ENCODE results near the gene PUM2. TPM values are rescaled to one million over a fixed set of nuclear protein-coding genes. Genes with fewer than 3 reads are reported as not detected.

The PUM2 gene
- polyA plus RNA-seq, 1 of the 3 experiments (the other 2 are of a cell fraction) = 19.7 TPM

DNA sequence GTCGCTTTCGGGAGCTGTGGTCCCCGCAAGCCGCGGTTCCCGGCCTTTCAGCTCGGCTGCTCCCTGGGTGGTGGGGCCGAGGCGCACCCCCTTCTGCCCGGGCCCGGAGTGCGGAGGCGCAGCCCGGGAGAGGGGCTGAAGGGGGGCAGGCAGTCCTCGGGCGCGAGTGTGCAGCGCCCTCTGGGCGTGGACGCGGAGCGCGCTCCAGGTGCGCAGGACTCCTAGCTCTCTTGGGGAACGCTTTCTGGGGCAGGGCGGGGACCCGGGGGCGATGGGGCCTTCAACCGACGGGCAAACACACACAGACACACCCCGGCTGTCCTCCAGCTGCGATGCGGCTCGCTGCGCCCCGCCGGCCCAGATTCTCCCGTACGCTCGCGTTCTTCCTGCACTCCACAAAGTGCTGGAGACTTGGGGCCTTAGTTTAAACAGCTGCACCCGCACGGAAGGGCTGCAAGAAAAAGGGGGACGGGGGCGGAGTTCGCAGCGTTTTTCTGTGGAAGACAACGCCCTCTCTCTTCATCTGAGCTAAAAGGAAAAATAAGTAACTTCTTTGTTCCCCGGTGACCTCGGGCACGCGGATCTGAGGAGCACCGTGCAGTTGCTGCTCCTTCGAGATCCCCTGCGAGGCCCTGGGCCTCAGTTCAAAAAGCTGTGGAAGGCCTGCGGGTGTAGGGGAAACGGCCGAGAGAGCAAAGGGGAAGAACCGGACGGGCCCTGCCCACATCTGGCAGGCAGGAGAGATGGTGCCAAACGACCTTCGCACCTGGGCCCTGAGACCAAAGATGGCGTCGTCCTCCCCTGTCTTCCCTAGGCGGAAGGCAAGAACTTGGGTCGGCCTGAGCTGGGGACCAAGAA is 125.1 kb downstream of the PUM2 start:
- no peaks in the 10 kb centered on the region for H3K27me3 ChIP-seq (ENCODE audit: insufficient read depth)
- peak overlapping the region; percentile 91 for H2AFZ ChIP-seq (ENCODE audit: low read depth)
- peaks cover 24% of the 10 kb centered on the region for H3F3A ChIP-seq (replicated peaks; ENCODE audit: insufficient read depth)
- ChIA-PET POLR2A (interaction anchor here (0.6 to 2.7 kb wide), 9 partner anchors 8 to 111 kb away, joined by 3 to 11 read pairs (median 4); no protein-coding TSS in a partner anchor), CTCF (interaction anchor here (0.6 to 10.4 kb wide), 71 partner anchors 9 to 377 kb away, joined by 3 to 215 read pairs (median 6); no protein-coding TSS in a partner anchor)
- peak overlapping the region; percentile 68 to 77 for H3K4me3 ChIP-seq (ENCODE audit: low read depth in 2 of 2, low read length in 1 of 2)
- H3K4me2 ChIP-seq = peak overlapping the region; percentile 99; the same call in 1 of the 2 replicates
- peak overlapping the region; percentile 75; the same call in 1 of the 2 replicates for H3K9ac ChIP-seq
- H3K79me2 ChIP-seq (ENCODE audit: insufficient read depth) = peaks cover 23% of the 10 kb centered on the region; the same call in 1 of the 2 replicates
- peak overlapping the region in 1 of 2 experiments; percentile 99; a peak in 2 of 4 replicates for H3K27ac ChIP-seq (ENCODE audit: low read depth in 2 of 2, low read length in 1 of 2)
- no peak for DNase-seq
- peaks cover 26 to 30% of the 10 kb centered on the region in 2 experiments for H3K4me1 ChIP-seq (ENCODE audit: control insufficient read depth in 1 of 2, insufficient read depth in 2 of 2, low read depth in 1 of 2, low read length in 1 of 2)
- no peaks in the 10 kb centered on the region for H3K9me3 ChIP-seq
- H3K36me3 ChIP-seq (replicated peaks in 1 of 2; ENCODE audit: control insufficient read depth in 1 of 2, insufficient read depth in 2 of 2, low read length in 1 of 2) = no peaks in the 10 kb centered on the region
- no peaks in the 10 kb centered on the region for H4K20me1 ChIP-seq (ENCODE audit: insufficient read depth)
- H3K9me2 ChIP-seq = no peaks in the 10 kb centered on the region
- 34% methylated on average over 51 of the region's 66 CpGs for WGBS (ENCODE audit: low lambda C conversion rate)
- no peak for TF ChIP-seq TEAD4 (IDR thresholded peaks at IDR 0.05; ENCODE audit: borderline replicate concordance, insufficient read depth)
- no peak for TF ChIP-seq CHD2 (IDR thresholded peaks at IDR 0.05; ENCODE audit: low read length, partially characterized antibody)
- TF ChIP-seq, protein P1, sequence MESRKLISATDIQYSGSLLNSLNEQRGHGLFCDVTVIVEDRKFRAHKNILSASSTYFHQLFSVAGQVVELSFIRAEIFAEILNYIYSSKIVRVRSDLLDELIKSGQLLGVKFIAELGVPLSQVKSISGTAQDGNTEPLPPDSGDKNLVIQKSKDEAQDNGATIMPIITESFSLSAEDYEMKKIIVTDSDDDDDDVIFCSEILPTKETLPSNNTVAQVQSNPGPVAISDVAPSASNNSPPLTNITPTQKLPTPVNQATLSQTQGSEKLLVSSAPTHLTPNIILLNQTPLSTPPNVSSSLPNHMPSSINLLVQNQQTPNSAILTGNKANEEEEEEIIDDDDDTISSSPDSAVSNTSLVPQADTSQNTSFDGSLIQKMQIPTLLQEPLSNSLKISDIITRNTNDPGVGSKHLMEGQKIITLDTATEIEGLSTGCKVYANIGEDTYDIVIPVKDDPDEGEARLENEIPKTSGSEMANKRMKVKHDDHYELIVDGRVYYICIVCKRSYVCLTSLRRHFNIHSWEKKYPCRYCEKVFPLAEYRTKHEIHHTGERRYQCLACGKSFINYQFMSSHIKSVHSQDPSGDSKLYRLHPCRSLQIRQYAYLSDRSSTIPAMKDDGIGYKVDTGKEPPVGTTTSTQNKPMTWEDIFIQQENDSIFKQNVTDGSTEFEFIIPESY (IDR thresholded peaks at IDR 0.05; ENCODE audit: borderline replicate concordance, low read depth) = no peak
- TF ChIP-seq RXRA (IDR thresholded peaks at IDR 0.05; ENCODE audit: borderline replicate concordance, low read depth) = no peak
- TF ChIP-seq POLR2AphosphoS5 (IDR thresholded peaks at IDR 0.05; ENCODE audit: low read depth, low read length) = peak; percentile 22; the same call in 1 of the 2 replicates
- TF ChIP-seq, protein P2, sequence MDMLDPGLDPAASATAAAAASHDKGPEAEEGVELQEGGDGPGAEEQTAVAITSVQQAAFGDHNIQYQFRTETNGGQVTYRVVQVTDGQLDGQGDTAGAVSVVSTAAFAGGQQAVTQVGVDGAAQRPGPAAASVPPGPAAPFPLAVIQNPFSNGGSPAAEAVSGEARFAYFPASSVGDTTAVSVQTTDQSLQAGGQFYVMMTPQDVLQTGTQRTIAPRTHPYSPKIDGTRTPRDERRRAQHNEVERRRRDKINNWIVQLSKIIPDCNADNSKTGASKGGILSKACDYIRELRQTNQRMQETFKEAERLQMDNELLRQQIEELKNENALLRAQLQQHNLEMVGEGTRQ (IDR thresholded peaks at IDR 0.05; ENCODE audit: borderline replicate concordance, low read depth, low read length) = no peak
- TF ChIP-seq, protein P3, sequence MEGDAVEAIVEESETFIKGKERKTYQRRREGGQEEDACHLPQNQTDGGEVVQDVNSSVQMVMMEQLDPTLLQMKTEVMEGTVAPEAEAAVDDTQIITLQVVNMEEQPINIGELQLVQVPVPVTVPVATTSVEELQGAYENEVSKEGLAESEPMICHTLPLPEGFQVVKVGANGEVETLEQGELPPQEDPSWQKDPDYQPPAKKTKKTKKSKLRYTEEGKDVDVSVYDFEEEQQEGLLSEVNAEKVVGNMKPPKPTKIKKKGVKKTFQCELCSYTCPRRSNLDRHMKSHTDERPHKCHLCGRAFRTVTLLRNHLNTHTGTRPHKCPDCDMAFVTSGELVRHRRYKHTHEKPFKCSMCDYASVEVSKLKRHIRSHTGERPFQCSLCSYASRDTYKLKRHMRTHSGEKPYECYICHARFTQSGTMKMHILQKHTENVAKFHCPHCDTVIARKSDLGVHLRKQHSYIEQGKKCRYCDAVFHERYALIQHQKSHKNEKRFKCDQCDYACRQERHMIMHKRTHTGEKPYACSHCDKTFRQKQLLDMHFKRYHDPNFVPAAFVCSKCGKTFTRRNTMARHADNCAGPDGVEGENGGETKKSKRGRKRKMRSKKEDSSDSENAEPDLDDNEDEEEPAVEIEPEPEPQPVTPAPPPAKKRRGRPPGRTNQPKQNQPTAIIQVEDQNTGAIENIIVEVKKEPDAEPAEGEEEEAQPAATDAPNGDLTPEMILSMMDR (IDR thresholded peaks at IDR 0.05) = peak; percentile 72
- TF ChIP-seq MXI1 (IDR thresholded peaks at IDR 0.05; ENCODE audit: low read depth, low read length) = peak; percentile 48; the same call in 1 of the 2 replicates
- TF ChIP-seq EZH2phosphoT487 (IDR thresholded peaks at IDR 0.05; ENCODE audit: borderline replicate concordance, low read depth) = no peak
- TF ChIP-seq NRF1 (IDR thresholded peaks at IDR 0.05; ENCODE audit: low read depth, low read length) = peak; percentile 58
- TF ChIP-seq, protein P4, sequence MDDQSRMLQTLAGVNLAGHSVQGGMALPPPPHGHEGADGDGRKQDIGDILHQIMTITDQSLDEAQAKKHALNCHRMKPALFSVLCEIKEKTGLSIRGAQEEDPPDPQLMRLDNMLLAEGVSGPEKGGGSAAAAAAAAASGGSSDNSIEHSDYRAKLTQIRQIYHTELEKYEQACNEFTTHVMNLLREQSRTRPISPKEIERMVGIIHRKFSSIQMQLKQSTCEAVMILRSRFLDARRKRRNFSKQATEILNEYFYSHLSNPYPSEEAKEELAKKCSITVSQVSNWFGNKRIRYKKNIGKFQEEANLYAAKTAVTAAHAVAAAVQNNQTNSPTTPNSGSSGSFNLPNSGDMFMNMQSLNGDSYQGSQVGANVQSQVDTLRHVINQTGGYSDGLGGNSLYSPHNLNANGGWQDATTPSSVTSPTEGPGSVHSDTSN (IDR thresholded peaks at IDR 0.05) = no peak
- TF ChIP-seq GABPA (IDR thresholded peaks at IDR 0.05; ENCODE audit: low read depth) = no peak
- TF ChIP-seq MEF2A (IDR thresholded peaks at IDR 0.05; ENCODE audit: borderline replicate concordance, low read depth) = no peak
- TF ChIP-seq TAF1 (IDR thresholded peaks at IDR 0.05; ENCODE audit: borderline replicate concordance, low read depth, low read length) = no peak
- TF ChIP-seq, protein P5, sequence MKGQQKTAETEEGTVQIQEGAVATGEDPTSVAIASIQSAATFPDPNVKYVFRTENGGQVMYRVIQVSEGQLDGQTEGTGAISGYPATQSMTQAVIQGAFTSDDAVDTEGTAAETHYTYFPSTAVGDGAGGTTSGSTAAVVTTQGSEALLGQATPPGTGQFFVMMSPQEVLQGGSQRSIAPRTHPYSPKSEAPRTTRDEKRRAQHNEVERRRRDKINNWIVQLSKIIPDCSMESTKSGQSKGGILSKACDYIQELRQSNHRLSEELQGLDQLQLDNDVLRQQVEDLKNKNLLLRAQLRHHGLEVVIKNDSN (IDR thresholded peaks at IDR 0.05; ENCODE audit: borderline replicate concordance, low read depth) = no peak
- TF ChIP-seq, protein P6, sequence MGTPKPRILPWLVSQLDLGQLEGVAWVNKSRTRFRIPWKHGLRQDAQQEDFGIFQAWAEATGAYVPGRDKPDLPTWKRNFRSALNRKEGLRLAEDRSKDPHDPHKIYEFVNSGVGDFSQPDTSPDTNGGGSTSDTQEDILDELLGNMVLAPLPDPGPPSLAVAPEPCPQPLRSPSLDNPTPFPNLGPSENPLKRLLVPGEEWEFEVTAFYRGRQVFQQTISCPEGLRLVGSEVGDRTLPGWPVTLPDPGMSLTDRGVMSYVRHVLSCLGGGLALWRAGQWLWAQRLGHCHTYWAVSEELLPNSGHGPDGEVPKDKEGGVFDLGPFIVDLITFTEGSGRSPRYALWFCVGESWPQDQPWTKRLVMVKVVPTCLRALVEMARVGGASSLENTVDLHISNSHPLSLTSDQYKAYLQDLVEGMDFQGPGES (IDR thresholded peaks at IDR 0.05; ENCODE audit: low read depth, low read length) = no peak
- peak; percentile 85 for TF ChIP-seq SMC3 (IDR thresholded peaks at IDR 0.05; ENCODE audit: low read depth, low read length)
- no peak for TF ChIP-seq EP300 (IDR thresholded peaks at IDR 0.05; ENCODE audit: borderline replicate concordance in 1 of 2, low read depth in 1 of 2, low read length in 1 of 2)
- TF ChIP-seq FOSL2 (IDR thresholded peaks at IDR 0.05; ENCODE audit: borderline replicate concordance, low read depth) = no peak
- no peak for TF ChIP-seq TCF12 (IDR thresholded peaks at IDR 0.05)
- no peak for TF ChIP-seq RFX5 (IDR thresholded peaks at IDR 0.05; ENCODE audit: low read length)
- TF ChIP-seq, protein P7, sequence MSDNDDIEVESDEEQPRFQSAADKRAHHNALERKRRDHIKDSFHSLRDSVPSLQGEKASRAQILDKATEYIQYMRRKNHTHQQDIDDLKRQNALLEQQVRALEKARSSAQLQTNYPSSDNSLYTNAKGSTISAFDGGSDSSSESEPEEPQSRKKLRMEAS (IDR thresholded peaks at IDR 0.05; ENCODE audit: low read depth) = peak; percentile 52; the same call in 1 of the 2 replicates
- TF ChIP-seq RAD21 (IDR thresholded peaks at IDR 0.05; ENCODE audit: low read length) = peak; percentile 81
- no peak for TF ChIP-seq ELF1 (IDR thresholded peaks at IDR 0.05)

Measured in SK-N-SH (cell line).